ENCODE results near the gene MPPED1. TPM values are rescaled to one million over a fixed set of nuclear protein-coding genes. Genes with fewer than 3 reads are reported as not detected.

MPPED1 gene
- polyA plus RNA-seq, 1 of the 3 experiments (the other 2 are of a cell fraction), result 0.03 TPM

- TF ChIP-seq, protein P1, sequence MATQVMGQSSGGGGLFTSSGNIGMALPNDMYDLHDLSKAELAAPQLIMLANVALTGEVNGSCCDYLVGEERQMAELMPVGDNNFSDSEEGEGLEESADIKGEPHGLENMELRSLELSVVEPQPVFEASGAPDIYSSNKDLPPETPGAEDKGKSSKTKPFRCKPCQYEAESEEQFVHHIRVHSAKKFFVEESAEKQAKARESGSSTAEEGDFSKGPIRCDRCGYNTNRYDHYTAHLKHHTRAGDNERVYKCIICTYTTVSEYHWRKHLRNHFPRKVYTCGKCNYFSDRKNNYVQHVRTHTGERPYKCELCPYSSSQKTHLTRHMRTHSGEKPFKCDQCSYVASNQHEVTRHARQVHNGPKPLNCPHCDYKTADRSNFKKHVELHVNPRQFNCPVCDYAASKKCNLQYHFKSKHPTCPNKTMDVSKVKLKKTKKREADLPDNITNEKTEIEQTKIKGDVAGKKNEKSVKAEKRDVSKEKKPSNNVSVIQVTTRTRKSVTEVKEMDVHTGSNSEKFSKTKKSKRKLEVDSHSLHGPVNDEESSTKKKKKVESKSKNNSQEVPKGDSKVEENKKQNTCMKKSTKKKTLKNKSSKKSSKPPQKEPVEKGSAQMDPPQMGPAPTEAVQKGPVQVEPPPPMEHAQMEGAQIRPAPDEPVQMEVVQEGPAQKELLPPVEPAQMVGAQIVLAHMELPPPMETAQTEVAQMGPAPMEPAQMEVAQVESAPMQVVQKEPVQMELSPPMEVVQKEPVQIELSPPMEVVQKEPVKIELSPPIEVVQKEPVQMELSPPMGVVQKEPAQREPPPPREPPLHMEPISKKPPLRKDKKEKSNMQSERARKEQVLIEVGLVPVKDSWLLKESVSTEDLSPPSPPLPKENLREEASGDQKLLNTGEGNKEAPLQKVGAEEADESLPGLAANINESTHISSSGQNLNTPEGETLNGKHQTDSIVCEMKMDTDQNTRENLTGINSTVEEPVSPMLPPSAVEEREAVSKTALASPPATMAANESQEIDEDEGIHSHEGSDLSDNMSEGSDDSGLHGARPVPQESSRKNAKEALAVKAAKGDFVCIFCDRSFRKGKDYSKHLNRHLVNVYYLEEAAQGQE (IDR thresholded peaks at IDR 0.05; ENCODE audit: low read depth, low read length), result no peak
- TF ChIP-seq JUND (IDR thresholded peaks at IDR 0.05), result no peak
- no peak for TF ChIP-seq ZBTB33 (IDR thresholded peaks at IDR 0.05; ENCODE audit: borderline replicate concordance, low read depth)
- no peak for TF ChIP-seq RAD21 (IDR thresholded peaks at IDR 0.05; ENCODE audit: low read length)
- no peak for TF ChIP-seq NFIC (IDR thresholded peaks at IDR 0.05; ENCODE audit: borderline replicate concordance)
- no peak for TF ChIP-seq YY1 (IDR thresholded peaks at IDR 0.05; ENCODE audit: low read depth)
- TF ChIP-seq FOXJ3 (CRISPR knock-in tag; IDR thresholded peaks at IDR 0.05), result no peak
- TF ChIP-seq RXRA (IDR thresholded peaks at IDR 0.05; ENCODE audit: borderline replicate concordance, low read depth), result no peak
- TF ChIP-seq RFX5 (IDR thresholded peaks at IDR 0.05; ENCODE audit: low read length), result no peak
- no peak for TF ChIP-seq MEF2A (IDR thresholded peaks at IDR 0.05; ENCODE audit: borderline replicate concordance, low read depth)
- no peak for TF ChIP-seq GATA2 (CRISPR knock-in tag; IDR thresholded peaks at IDR 0.05)
Measured at GRCh38 chr22:43377896-43378704, 33.7 kb upstream of the MPPED1 start (continued).

DNA sequence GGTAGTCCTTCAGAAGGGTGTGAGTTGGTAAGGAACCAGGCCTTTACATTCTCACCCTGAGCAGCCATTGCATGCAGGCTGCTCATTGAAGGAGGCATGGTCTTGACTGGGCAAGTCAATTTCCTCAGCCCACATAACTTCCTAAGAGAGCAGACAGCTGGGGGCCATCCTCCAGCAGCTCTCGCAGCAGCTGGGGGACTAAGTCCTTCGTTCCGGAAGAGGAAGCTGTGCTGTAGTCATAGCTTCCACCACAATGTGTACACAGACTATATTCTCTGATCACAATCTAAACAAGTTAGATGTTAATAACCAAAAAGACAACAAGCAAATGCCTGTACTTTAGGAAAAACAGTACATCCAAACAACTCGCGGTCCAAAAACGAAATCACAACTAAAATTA is 30.1 kb upstream of the MPPED1 start:
- Histone ChIP-seq H3K27me3 (ENCODE audit: insufficient read depth) (no peaks in the 10 kb centered on the region), H3K4me1 (ENCODE audit: control insufficient read depth in 1 of 2, insufficient read depth in 2 of 2, low read depth in 1 of 2, low read length in 1 of 2) (no peaks in the 10 kb centered on the region; a peak in 1 of 4 replicates), H4K20me1 (ENCODE audit: insufficient read depth) (no peaks in the 10 kb centered on the region), H3K4me3 (ENCODE audit: low read depth in 2 of 2, low read length in 1 of 2) (no peak overlapping the region), H3K27ac (ENCODE audit: low read depth in 2 of 2, low read length in 1 of 2) (no peak overlapping the region), H3F3A (replicated peaks; ENCODE audit: insufficient read depth) (no peaks in the 10 kb centered on the region), H3K36me3 (replicated peaks in 1 of 2; ENCODE audit: control insufficient read depth in 1 of 2, insufficient read depth in 2 of 2, low read length in 1 of 2) (no peaks in the 10 kb centered on the region), H3K9me2 (no peaks in the 10 kb centered on the region), H3K9ac (no peak overlapping the region), H3K4me2 (no peak overlapping the region), H2AFZ (ENCODE audit: low read depth) (no peak overlapping the region), H3K9me3 (no peaks in the 10 kb centered on the region), H3K79me2 (ENCODE audit: insufficient read depth) (no peaks in the 10 kb centered on the region)
- ChIA-PET CTCF (interaction anchor here (0.7 to 3.7 kb wide), 2 partner anchors 35 to 108 kb away, joined by 3 to 14 read pairs; no protein-coding TSS in a partner anchor), POLR2A (no interaction called here)
- TF ChIP-seq, protein P2, sequence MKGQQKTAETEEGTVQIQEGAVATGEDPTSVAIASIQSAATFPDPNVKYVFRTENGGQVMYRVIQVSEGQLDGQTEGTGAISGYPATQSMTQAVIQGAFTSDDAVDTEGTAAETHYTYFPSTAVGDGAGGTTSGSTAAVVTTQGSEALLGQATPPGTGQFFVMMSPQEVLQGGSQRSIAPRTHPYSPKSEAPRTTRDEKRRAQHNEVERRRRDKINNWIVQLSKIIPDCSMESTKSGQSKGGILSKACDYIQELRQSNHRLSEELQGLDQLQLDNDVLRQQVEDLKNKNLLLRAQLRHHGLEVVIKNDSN (IDR thresholded peaks at IDR 0.05; ENCODE audit: borderline replicate concordance, low read depth), result no peak
- no peak for TF ChIP-seq SIN3A (IDR thresholded peaks at IDR 0.05; ENCODE audit: borderline replicate concordance, low read depth, low read length)
- no peak for TF ChIP-seq ELF1 (IDR thresholded peaks at IDR 0.05)
- no peak for TF ChIP-seq TAF1 (IDR thresholded peaks at IDR 0.05; ENCODE audit: borderline replicate concordance, low read depth, low read length)
- no peak for TF ChIP-seq FOXJ3 (CRISPR knock-in tag; IDR thresholded peaks at IDR 0.05)
- TF ChIP-seq SMC3 (IDR thresholded peaks at IDR 0.05; ENCODE audit: low read depth, low read length), result no peak
- TF ChIP-seq FOXM1 (IDR thresholded peaks at IDR 0.05; ENCODE audit: low read depth), result no peak
- TF ChIP-seq GABPA (IDR thresholded peaks at IDR 0.05; ENCODE audit: low read depth), result no peak
- TF ChIP-seq, protein P3, sequence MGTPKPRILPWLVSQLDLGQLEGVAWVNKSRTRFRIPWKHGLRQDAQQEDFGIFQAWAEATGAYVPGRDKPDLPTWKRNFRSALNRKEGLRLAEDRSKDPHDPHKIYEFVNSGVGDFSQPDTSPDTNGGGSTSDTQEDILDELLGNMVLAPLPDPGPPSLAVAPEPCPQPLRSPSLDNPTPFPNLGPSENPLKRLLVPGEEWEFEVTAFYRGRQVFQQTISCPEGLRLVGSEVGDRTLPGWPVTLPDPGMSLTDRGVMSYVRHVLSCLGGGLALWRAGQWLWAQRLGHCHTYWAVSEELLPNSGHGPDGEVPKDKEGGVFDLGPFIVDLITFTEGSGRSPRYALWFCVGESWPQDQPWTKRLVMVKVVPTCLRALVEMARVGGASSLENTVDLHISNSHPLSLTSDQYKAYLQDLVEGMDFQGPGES (IDR thresholded peaks at IDR 0.05; ENCODE audit: low read depth, low read length), result no peak
- no peak for TF ChIP-seq MXI1 (IDR thresholded peaks at IDR 0.05; ENCODE audit: low read depth, low read length)
- no peak for TF ChIP-seq EP300 (IDR thresholded peaks at IDR 0.05; ENCODE audit: borderline replicate concordance in 1 of 2, low read depth in 1 of 2, low read length in 1 of 2)
- TF ChIP-seq, protein P4, sequence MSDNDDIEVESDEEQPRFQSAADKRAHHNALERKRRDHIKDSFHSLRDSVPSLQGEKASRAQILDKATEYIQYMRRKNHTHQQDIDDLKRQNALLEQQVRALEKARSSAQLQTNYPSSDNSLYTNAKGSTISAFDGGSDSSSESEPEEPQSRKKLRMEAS (IDR thresholded peaks at IDR 0.05; ENCODE audit: low read depth), result no peak
- TF ChIP-seq TCF12 (IDR thresholded peaks at IDR 0.05), result no peak
- TF ChIP-seq RFX5 (IDR thresholded peaks at IDR 0.05; ENCODE audit: low read length), result no peak
- no peak for TF ChIP-seq NFIC (IDR thresholded peaks at IDR 0.05; ENCODE audit: borderline replicate concordance)
- no peak for TF ChIP-seq FOSL2 (IDR thresholded peaks at IDR 0.05; ENCODE audit: borderline replicate concordance, low read depth)
- no peak for TF ChIP-seq MEF2A (IDR thresholded peaks at IDR 0.05; ENCODE audit: borderline replicate concordance, low read depth)
- TF ChIP-seq YY1 (IDR thresholded peaks at IDR 0.05; ENCODE audit: low read depth), result no peak
- 89% methylated on average over 3 of the region's 6 CpGs for WGBS (ENCODE audit: low lambda C conversion rate)
- DNase-seq, result no peak
